ENCODE measurements around the gene RPGR.

RPGR gene

DNA sequence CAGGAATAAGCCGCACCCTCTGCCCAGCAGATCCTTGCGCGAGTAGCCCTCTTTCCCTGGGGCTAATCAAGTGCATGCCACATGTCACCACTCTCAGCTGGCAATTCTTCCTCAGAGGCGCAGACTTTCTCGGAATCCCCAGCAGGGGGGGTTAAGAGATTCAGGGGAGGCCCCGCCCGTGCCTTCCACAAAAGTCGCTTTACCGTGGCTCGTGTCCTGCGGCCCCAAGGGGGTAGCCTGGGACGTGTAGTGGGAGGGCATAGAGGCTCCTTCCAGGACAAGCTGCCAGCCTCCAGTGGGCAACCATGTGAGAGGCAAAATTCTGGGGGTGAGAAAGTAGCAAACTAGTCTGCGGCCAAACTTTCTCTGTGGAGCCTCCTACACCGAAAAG is 107.3 kb downstream of the RPGR start:
- H3K4me3 ChIP-seq (replicated peaks; ENCODE audit: insufficient read depth, low read length) = peak overlapping the region; percentile 46
- TF ChIP-seq POLR2AphosphoS5 (IDR thresholded peaks at IDR 0.05; ENCODE audit: low read depth) = no peak; the same call in 1 of the 2 replicates
- TF ChIP-seq SPI1 (IDR thresholded peaks at IDR 0.05; ENCODE audit: borderline replicate concordance, low read depth) = no peak
- TF ChIP-seq, protein P1, sequence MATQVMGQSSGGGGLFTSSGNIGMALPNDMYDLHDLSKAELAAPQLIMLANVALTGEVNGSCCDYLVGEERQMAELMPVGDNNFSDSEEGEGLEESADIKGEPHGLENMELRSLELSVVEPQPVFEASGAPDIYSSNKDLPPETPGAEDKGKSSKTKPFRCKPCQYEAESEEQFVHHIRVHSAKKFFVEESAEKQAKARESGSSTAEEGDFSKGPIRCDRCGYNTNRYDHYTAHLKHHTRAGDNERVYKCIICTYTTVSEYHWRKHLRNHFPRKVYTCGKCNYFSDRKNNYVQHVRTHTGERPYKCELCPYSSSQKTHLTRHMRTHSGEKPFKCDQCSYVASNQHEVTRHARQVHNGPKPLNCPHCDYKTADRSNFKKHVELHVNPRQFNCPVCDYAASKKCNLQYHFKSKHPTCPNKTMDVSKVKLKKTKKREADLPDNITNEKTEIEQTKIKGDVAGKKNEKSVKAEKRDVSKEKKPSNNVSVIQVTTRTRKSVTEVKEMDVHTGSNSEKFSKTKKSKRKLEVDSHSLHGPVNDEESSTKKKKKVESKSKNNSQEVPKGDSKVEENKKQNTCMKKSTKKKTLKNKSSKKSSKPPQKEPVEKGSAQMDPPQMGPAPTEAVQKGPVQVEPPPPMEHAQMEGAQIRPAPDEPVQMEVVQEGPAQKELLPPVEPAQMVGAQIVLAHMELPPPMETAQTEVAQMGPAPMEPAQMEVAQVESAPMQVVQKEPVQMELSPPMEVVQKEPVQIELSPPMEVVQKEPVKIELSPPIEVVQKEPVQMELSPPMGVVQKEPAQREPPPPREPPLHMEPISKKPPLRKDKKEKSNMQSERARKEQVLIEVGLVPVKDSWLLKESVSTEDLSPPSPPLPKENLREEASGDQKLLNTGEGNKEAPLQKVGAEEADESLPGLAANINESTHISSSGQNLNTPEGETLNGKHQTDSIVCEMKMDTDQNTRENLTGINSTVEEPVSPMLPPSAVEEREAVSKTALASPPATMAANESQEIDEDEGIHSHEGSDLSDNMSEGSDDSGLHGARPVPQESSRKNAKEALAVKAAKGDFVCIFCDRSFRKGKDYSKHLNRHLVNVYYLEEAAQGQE (IDR thresholded peaks at IDR 0.05; ENCODE audit: insufficient replicate concordance, low read depth) = no peak
- no peak for TF ChIP-seq GABPA (IDR thresholded peaks at IDR 0.05; ENCODE audit: low read depth)
- TF ChIP-seq, protein P2, sequence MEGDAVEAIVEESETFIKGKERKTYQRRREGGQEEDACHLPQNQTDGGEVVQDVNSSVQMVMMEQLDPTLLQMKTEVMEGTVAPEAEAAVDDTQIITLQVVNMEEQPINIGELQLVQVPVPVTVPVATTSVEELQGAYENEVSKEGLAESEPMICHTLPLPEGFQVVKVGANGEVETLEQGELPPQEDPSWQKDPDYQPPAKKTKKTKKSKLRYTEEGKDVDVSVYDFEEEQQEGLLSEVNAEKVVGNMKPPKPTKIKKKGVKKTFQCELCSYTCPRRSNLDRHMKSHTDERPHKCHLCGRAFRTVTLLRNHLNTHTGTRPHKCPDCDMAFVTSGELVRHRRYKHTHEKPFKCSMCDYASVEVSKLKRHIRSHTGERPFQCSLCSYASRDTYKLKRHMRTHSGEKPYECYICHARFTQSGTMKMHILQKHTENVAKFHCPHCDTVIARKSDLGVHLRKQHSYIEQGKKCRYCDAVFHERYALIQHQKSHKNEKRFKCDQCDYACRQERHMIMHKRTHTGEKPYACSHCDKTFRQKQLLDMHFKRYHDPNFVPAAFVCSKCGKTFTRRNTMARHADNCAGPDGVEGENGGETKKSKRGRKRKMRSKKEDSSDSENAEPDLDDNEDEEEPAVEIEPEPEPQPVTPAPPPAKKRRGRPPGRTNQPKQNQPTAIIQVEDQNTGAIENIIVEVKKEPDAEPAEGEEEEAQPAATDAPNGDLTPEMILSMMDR (IDR thresholded peaks at IDR 0.05; ENCODE audit: insufficient read depth, low read length) = no peak
- peak in 1 of 2 experiments; percentile 62 for DNase-seq (ENCODE audit: low read depth in 1 of 2, low spot score in 1 of 2)
- no peak overlapping the region for H3K27ac ChIP-seq (replicated peaks)
- no peaks in the 10 kb centered on the region for H3K27me3 ChIP-seq (ENCODE audit: insufficient read depth, poor library complexity, severe bottlenecking)

Data from HL-60 (cell line).